ENCODE measurements around the gene DIAPH3.

The DIAPH3 gene

GRCh38 chr13:59671881-59672280 lies 491.8 kb downstream of the DIAPH3 start:
- no peak for DNase-seq (ENCODE audit: low spot score)

GRCh38 chr13:59666504-59666903 lies 497.2 kb downstream of the DIAPH3 start:
- DNase-seq (ENCODE audit: low spot score): no peak

GRCh38 chr13:59665732-59666131 lies 498.0 kb downstream of the DIAPH3 start:
- no peak for DNase-seq (ENCODE audit: low spot score)

DNA sequence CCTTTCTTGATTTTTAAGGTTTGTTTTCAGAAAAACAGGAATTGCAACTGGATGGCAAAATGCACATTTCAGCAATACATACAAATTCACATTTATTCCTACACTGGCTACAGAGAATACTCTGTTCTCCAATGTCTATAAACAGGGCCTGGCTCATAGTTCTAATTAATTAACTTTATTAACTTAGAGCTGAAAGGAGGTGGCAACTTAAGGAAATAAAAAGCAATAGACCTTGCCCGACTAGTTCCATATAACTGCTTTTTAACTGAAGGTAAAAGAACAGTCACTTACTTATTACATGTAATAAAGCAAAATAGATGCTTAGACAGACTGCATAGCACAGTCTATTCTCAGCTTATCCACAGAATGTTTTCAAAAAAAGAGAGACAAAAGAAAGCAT lies 498.5 kb downstream of the DIAPH3 start:
- DNase-seq (ENCODE audit: low spot score): no peak

GRCh38 chr13:59664586-59664985 lies 499.1 kb downstream of the DIAPH3 start:
- no peak for DNase-seq (ENCODE audit: low spot score)

- DNase-seq (ENCODE audit: low spot score): no peak
Observed at GRCh38 chr13:59663707-59664106, 500.0 kb downstream of the DIAPH3 start.

DNA sequence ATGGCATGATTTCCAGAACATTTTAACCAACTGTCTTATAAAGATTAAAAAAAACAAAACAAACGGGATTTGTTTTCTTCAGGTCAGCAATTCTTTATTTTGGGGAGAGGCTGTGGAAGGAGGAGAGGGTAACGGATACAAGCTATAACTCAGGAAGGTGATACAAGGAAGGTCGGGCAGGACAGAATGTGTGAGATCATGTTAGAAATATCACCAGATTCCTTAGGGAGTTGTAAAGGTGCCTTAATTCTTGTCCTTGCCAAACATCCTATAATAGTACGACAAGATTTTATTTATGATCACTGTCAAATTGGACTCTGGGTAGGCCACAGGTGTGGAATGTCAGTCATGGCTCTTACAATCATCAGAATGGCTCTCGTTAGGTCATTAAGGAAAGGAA lies 503.1 kb downstream of the DIAPH3 start:
- DNase-seq (ENCODE audit: low spot score): no peak

DNA sequence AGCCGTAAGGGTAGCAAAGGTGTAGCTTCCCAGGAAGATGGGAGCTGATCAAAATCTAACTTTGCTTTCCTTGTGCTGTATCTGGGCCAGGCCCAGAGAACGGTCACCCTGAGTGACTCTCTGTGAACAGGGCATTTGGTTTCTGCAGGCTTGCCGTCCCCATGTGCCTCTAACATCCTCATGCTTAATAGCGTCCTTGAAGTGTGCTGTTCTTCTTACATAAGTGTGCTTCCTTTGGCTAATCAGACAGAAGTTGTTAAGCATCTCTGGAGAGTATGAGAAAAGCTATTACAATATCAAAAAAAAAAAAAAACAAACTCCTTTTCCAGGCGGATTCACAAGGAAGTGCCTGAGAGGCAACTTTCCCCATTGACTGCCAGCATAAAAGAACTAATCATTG lies 503.7 kb downstream of the DIAPH3 start:
- no peak for DNase-seq (ENCODE audit: low spot score)

DNA sequence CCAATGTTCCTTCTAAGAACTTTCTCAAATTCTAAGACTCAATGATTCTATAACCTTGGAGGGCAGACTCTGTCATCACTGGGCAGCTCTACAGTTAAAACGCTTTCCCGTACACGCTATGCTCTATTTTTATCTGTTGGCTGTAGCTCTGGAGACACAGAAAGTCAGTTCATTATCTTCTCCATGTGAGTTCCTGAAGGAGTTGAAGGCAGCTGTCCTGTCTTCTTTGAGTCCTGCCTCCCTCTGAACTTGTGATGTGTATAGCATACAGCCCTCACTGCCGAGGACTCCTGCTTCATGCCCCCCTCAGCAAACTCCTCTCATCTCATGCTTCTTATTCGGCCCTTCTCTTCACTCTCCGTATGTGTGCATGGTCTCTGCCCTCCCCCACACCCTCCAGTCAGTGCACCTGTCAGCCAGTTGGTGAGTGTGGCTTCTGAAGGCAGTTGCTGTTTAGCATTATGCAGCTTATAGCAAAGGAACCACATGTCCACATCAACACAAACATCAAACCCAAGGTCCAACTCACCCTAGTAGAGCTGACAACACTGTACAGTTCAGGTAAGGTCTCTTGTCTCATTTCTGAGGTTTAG lies 504.9 kb downstream of the DIAPH3 start:
- DNase-seq (ENCODE audit: low spot score): no peak

DNA sequence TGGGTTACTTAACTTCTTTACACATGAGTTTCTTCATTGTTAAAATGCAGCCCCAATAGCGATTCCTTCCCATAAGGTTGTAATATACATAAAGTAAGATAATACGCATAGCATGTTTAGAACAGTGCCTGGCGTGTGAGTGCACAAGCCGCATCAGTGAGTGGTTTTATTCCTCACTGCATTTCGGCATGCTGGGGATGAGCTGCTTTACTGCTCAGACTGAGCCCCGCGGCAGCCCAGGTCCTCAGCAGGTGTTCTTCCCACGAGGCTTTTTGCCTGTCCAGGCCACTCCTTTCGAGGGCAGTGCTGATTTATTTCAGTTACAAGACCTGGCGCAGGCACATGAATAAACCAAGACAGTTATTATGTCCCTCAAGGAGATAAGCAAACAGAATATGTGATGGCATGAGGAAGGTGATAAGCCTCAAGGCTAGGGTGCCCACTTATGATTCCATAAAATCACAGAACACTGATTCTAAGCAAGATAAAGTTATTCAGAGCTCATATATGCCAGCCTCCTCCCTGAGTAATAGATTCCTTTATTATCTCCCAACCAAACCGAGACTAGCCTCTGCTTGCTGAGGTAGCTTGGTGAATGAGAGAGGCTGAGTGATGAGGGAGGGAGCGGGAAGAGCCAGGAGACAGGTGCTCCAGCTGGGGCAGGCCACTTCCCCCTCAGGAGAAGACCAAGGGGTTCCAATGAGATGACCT lies 505.5 kb downstream of the DIAPH3 start:
- no peak for DNase-seq (ENCODE audit: low spot score)

GRCh38 chr13:59653916-59654315 lies 509.8 kb downstream of the DIAPH3 start:
- no peak for DNase-seq (ENCODE audit: low spot score)

GRCh38 chr13:59651479-59651878 lies 512.2 kb downstream of the DIAPH3 start:
- no peak for DNase-seq (ENCODE audit: low spot score)

- DNase-seq (ENCODE audit: low spot score): no peak
Observed at GRCh38 chr13:59643906-59644626, 519.7 kb downstream of the DIAPH3 start.

DNA sequence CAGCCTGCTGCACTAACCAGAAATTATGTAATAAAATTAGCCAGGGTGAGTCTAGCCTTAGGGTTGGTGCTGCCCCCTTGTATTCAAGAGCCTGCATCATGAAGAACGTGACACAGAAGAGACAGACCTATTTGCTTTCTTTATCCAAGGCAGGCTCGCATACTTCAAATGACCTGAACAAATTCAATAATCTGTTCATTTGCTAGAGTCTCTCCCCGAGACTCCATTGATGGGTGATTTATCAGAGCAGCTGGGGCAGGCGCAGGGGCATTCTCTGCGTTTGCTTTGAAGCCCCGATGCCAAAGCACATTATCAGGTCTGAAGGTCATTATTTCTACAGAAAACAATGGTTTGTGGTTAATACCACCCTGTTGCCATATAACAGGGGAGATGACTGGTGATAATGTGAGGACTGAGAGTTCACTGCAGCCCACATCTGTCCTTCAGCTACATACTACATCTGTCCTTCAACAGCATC lies 520.3 kb downstream of the DIAPH3 start:
- no peak for DNase-seq (ENCODE audit: low spot score)

- DNase-seq (ENCODE audit: low spot score): no peak
Observed at GRCh38 chr13:59641817-59642216, 521.9 kb downstream of the DIAPH3 start.

GRCh38 chr13:59641261-59641660 lies 522.5 kb downstream of the DIAPH3 start:
- DNase-seq (ENCODE audit: low spot score): no peak

DNA sequence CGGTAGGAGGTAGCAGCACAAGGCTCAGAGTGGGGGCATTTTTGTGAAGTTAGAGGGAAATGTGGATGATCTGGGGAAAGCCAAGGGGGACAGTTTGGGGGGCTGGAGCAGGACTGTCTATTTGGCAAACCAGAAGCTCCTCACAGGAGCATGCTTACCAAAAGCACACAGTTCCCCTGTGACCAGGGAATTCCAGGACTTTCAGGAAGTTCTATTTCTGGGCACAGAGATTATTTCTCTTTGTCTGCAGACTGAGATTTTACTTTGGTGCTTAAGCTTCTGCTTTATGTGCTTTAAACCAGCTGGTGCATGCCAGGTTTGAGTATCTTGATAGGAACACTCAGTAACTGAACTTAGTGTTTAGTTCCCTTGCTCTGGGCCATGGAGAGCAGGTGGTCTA lies 525.3 kb downstream of the DIAPH3 start:
- no peak for DNase-seq (ENCODE audit: low spot score)

- no peak for DNase-seq (ENCODE audit: low spot score)
Observed at GRCh38 chr13:59635589-59635988, 528.1 kb downstream of the DIAPH3 start.

GRCh38 chr13:59633290-59633689 lies 530.4 kb downstream of the DIAPH3 start:
- no peak for DNase-seq (ENCODE audit: low spot score)

GRCh38 chr13:59631271-59631670 lies 532.5 kb downstream of the DIAPH3 start:
- no peak for DNase-seq (ENCODE audit: low spot score)

DNA sequence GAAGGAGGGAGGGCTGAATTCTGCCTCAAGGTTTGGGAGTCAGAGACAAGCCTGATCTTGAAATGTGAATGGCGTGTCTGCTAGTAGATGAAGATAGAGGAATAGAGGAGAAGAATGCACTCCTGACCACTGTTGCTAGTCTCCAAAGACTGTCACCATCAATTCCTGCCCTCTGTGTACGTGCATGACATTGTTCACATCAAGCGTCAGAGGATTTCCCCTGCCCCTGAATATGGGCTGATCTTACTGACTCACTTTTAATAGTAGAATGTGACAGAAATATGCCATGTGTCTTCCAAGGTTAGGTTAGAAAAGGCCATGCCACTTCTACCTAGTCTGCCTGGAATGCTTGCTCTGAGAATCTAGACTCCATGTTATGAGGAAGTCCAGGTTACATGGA lies 538.6 kb downstream of the DIAPH3 start:
- no peak for DNase-seq (ENCODE audit: low spot score)

GRCh38 chr13:59623206-59623915 lies 540.4 kb downstream of the DIAPH3 start:
- no peak for DNase-seq (ENCODE audit: low spot score)

- DNase-seq (ENCODE audit: low spot score): no peak
Observed at GRCh38 chr13:59621773-59622172, 542.0 kb downstream of the DIAPH3 start.

All from ecto neural progenitor cell (in vitro differentiated cells).